ENCODE data around the gene LRRC55.
A peak's percentile ranks its signal among the peaks of the same experiment; 100 is the strongest.

The LRRC55 gene

GRCh38 chr11:57203882-57204480, 22.2 kb downstream of the LRRC55 start:
- DNase-seq = no peak

- no peak for DNase-seq
Observed at GRCh38 chr11:57205041-57205641, 23.4 kb downstream of the LRRC55 start.

GRCh38 chr11:57207168-57207567, 25.4 kb downstream of the LRRC55 start:
- no peak for DNase-seq

- DNase-seq = peak; percentile 38
Observed at GRCh38 chr11:57210781-57211180, 29.0 kb downstream of the LRRC55 start.

GRCh38 chr11:57213342-57214097, 31.8 kb downstream of the LRRC55 start:
- peak; percentile 94 for DNase-seq

GRCh38 chr11:57214098-57214417, 32.3 kb downstream of the LRRC55 start:
- peak; percentile 64 for DNase-seq

- DNase-seq = no peak
Observed at GRCh38 chr11:57214494-57214893, 32.7 kb downstream of the LRRC55 start.

GRCh38 chr11:57216463-57216862, 34.7 kb downstream of the LRRC55 start:
- no peak for DNase-seq

- DNase-seq = no peak
Observed at GRCh38 chr11:57217053-57217452, 35.3 kb downstream of the LRRC55 start.

- DNase-seq = no peak
Observed at GRCh38 chr11:57219021-57219627, 37.4 kb downstream of the LRRC55 start.

GRCh38 chr11:57222239-57222638, 40.5 kb downstream of the LRRC55 start:
- DNase-seq = no peak

- no peak for DNase-seq
Observed at GRCh38 chr11:57223601-57224000, 41.8 kb downstream of the LRRC55 start.

- no peak for DNase-seq
Observed at GRCh38 chr11:57224128-57224527, 42.4 kb downstream of the LRRC55 start.

- DNase-seq = no peak
Observed at GRCh38 chr11:57224537-57224936, 42.8 kb downstream of the LRRC55 start.

- DNase-seq = no peak
Observed at GRCh38 chr11:57228600-57228999, 46.8 kb downstream of the LRRC55 start.

GRCh38 chr11:57230316-57230715, 48.6 kb downstream of the LRRC55 start:
- DNase-seq = no peak

GRCh38 chr11:57230791-57231538, 49.2 kb downstream of the LRRC55 start:
- no peak for DNase-seq

GRCh38 chr11:57231539-57232253, 49.9 kb downstream of the LRRC55 start:
- DNase-seq = no peak

- no peak for DNase-seq
Observed at GRCh38 chr11:57233702-57234101, 51.9 kb downstream of the LRRC55 start.

GRCh38 chr11:57235761-57236703, 54.3 kb downstream of the LRRC55 start:
- DNase-seq = no peak

GRCh38 chr11:57237204-57237681, 55.5 kb downstream of the LRRC55 start, which contains the start of gene APLNR:
TSS of gene APLNR (minus strand) at chr11:57237250. CDS start at chr11:57237004, 246 bp downstream.
- no peak for DNase-seq
